Gastrocnemius medialis (tissue), 4 donors: Measurements from ENCODE around the gene VWA3B. TPM values are rescaled to one million over a fixed set of nuclear protein-coding genes. Genes with fewer than 3 reads are reported as not detected.

Experiments used
- ATAC-seq, 2 donors: fragments of 150-250 bp; one replicate each; pipeline ENCODE4 v1.9.1; 2016
- DNase-seq, 2 donors: peaks; one replicate each; pipeline ENCODE4 v3.0.0-alpha.2; 2019
- H3K27ac ChIP-seq, 4 donors: fragments of 200-600 bp; sonication (generic); 1 replicate in 1 of 4; 2 replicates in 3 of 4; pipeline ENCODE4 v1.5.1; 2016 to 2018; ENCODE audit warnings: mild to moderate bottlenecking in 2 of 4, moderate library complexity in 1 of 4
- H3K27me3 ChIP-seq, 3 donors: fragments of 200-600 bp; sonication (generic) in 2 of 3; 1 replicate in 1 of 3; 2 replicates in 2 of 3; pipeline versions ENCODE4 v1.5.1 to v1.6.0; 2016 to 2019; ENCODE audit warnings: mild to moderate bottlenecking in 1 of 3, moderate library complexity in 1 of 3
- H3K36me3 ChIP-seq, 2 donors: fragments of 200-600 bp; sonication (generic) in 1 of 2; one replicate each; pipeline ENCODE4 v1.5.1; 2017 to 2018
- H3K4me1 ChIP-seq, 2 donors: fragments of 200-600 bp; sonication (generic) in 1 of 2; one replicate each; pipeline ENCODE4 v1.5.1; 2016 to 2017; ENCODE audit warnings: mild to moderate bottlenecking in 2 of 2
- H3K4me3 ChIP-seq, 4 donors: fragments of 200-600 bp; sonication (generic) in 3 of 4; 1 replicate in 1 of 4; 2 replicates in 3 of 4; pipeline ENCODE4 v1.5.1; 2016 to 2019; ENCODE audit warnings: mild to moderate bottlenecking in 2 of 4
- H3K9me3 ChIP-seq, 3 donors: fragments of 200-600 bp; sonication (generic) in 2 of 3; 1 replicate in 1 of 3; 2 replicates in 2 of 3; pipeline ENCODE4 v1.5.1; 2016 to 2019
- CTCF ChIP-seq, 5 experiments: fragments of 450-650 bp in 3 of 5; fragments of 200-600 bp in 2 of 5; sonication (generic) in 2 of 5; IDR thresholded peaks in 4 of 5; conservative IDR thresholded peaks in 1 of 5; 1 replicate in 4 of 5; 2 replicates in 1 of 5; pipeline ENCODE4 v1.5.1; 2016 to 2019; ENCODE audit warnings: antibody characterized with exemption in 5 of 5, mild to moderate bottlenecking in 3 of 5, moderate library complexity in 3 of 5
- POLR2A ChIP-seq, 2 donors: fragments of 450-650 bp; IDR thresholded peaks; one replicate each; pipeline ENCODE4 v1.6.1; 2017; ENCODE audit warnings: antibody characterized with exemption in 2 of 2, mild to moderate bottlenecking in 2 of 2, moderate library complexity in 2 of 2
- in situ Hi-C, 4 donors: fragments of 200-750 bp; cut with MboI; loops; one replicate each; pipeline versions ENCODE4 v1.15.0 to v1.8.0; 2017; ENCODE audit warnings: low sequenced_read_pairs in 4 of 4
- intact Hi-C: fragments of 100-400 bp; cut with DNase I; formaldehyde crosslinking; loops from one replicate; pipeline ENCODE4 v1.15.1; 2023; ENCODE audit warnings: low total_unique reads
- total RNA-seq, 4 donors: library from RNA; depleted of rRNA; stranded (reverse); fragments of >200 nt; gene quantifications; one replicate each; pipeline versions ENCODE4 v1.1.0 to v1.2.3, GENCODE V29; 2016

VWA3B gene
- total RNA-seq, 4 donors from 2014 or later = not detected

GRCh38 chr2:98308532-98308931 is 221.6 kb downstream of the VWA3B start:
- DNase-seq (no peak), ATAC-seq (no peak)
- intact Hi-C loops (no loop called here), in situ Hi-C loops (no loop called here)
- H3K27ac ChIP-seq = no peak overlapping the region
- no peaks in the 10 kb centered on the region for H3K36me3 ChIP-seq
- H3K27me3 ChIP-seq = peaks cover 0 to 6% (median 0%) of the 10 kb centered on the region in 3 donors
- no peak overlapping the region for H3K4me3 ChIP-seq
- H3K4me1 ChIP-seq = no peaks in the 10 kb centered on the region
- TF ChIP-seq POLR2A (IDR thresholded peaks at IDR 0.05) = no peak
- no peaks in the 10 kb centered on the region for H3K9me3 ChIP-seq

- no peak overlapping the region for H3K27ac ChIP-seq
- TF ChIP-seq POLR2A (IDR thresholded peaks at IDR 0.05) (no peak), CTCF (IDR thresholded peaks at IDR 0.05 in 4 of 5, conservative IDR thresholded peaks at IDR 0.05 in 1 of 5) (no peak)
- no peaks in the 10 kb centered on the region for H3K4me1 ChIP-seq
- H3K27me3 ChIP-seq = peaks cover 0 to 6% (median 0%) of the 10 kb centered on the region in 3 donors
- H3K9me3 ChIP-seq = no peaks in the 10 kb centered on the region
- no peak for DNase-seq
- no peak overlapping the region for H3K4me3 ChIP-seq
- no peak for ATAC-seq
- in situ Hi-C loops = no loop called here
- intact Hi-C loops = no loop called here
- H3K36me3 ChIP-seq = no peaks in the 10 kb centered on the region
Measured at GRCh38 chr2:98309580-98309979, 222.6 kb downstream of the VWA3B start.

GRCh38 chr2:98310010-98310409 is 223.0 kb downstream of the VWA3B start:
- no peak for TF ChIP-seq CTCF (IDR thresholded peaks at IDR 0.05 in 4 of 5, conservative IDR thresholded peaks at IDR 0.05 in 1 of 5)
- no peak for TF ChIP-seq POLR2A (IDR thresholded peaks at IDR 0.05)
- Histone ChIP-seq H3K4me1 (no peaks in the 10 kb centered on the region), H3K27ac (no peak overlapping the region), H3K27me3 (peaks cover 0 to 6% (median 0%) of the 10 kb centered on the region in 3 donors), H3K36me3 (no peaks in the 10 kb centered on the region), H3K9me3 (no peaks in the 10 kb centered on the region), H3K4me3 (no peak overlapping the region)
- in situ Hi-C loops (no loop called here), intact Hi-C loops (no loop called here)
- no peak for ATAC-seq
- no peak for DNase-seq

- Histone ChIP-seq H3K9me3 (no peaks in the 10 kb centered on the region), H3K36me3 (no peaks in the 10 kb centered on the region), H3K4me1 (no peaks in the 10 kb centered on the region), H3K27ac (no peak overlapping the region), H3K4me3 (no peak overlapping the region), H3K27me3 (peaks cover 0 to 6% (median 0%) of the 10 kb centered on the region in 3 donors)
- ATAC-seq (no peak), DNase-seq (no peak)
- in situ Hi-C loops (no loop called here), intact Hi-C loops (no loop called here)
- TF ChIP-seq CTCF (IDR thresholded peaks at IDR 0.05 in 4 of 5, conservative IDR thresholded peaks at IDR 0.05 in 1 of 5) = no peak
- no peak for TF ChIP-seq POLR2A (IDR thresholded peaks at IDR 0.05)
Measured at GRCh38 chr2:98311090-98311489, 224.1 kb downstream of the VWA3B start.

- Histone ChIP-seq H3K36me3 (no peaks in the 10 kb centered on the region), H3K27ac (no peak overlapping the region), H3K4me1 (no peaks in the 10 kb centered on the region), H3K27me3 (peaks cover 0 to 6% (median 0%) of the 10 kb centered on the region in 3 donors), H3K9me3 (no peaks in the 10 kb centered on the region), H3K4me3 (no peak overlapping the region)
- no peak for DNase-seq
- in situ Hi-C loops = no loop called here
- intact Hi-C loops = no loop called here
- no peak for TF ChIP-seq POLR2A (IDR thresholded peaks at IDR 0.05)
- no peak for TF ChIP-seq CTCF (IDR thresholded peaks at IDR 0.05 in 4 of 5, conservative IDR thresholded peaks at IDR 0.05 in 1 of 5)
- ATAC-seq = no peak
Measured at GRCh38 chr2:98311771-98312545, 225.0 kb downstream of the VWA3B start.
